Activated naive CD4-positive, alpha-beta T cell treated with anti-CD3 and anti-CD28 coated beads, Interleukin-2, amount 50 U/mL, for 24 hours (primary cell): ENCODE measurements around the gene NADK2.

Experiments used
- H3K27ac Mint-ChIP-seq: one replicate; pipeline ENCODE4 v1.8.0; 2021; ENCODE audit warnings: mild to moderate bottlenecking, mixed read lengths
- H3K27me3 Mint-ChIP-seq: one replicate; pipeline ENCODE4 v1.8.0; 2021; ENCODE audit warnings: mixed read lengths
- H3K36me3 Mint-ChIP-seq: one replicate; pipeline ENCODE4 v1.8.0; 2021; ENCODE audit warnings: mixed read lengths
- H3K4me1 Mint-ChIP-seq: one replicate; pipeline ENCODE4 v1.8.0; 2021; ENCODE audit warnings: mixed read lengths
- H3K4me3 Mint-ChIP-seq: one replicate; pipeline ENCODE4 v1.8.0; 2021; ENCODE audit warnings: mild to moderate bottlenecking, mixed read lengths
- H3K9me3 Mint-ChIP-seq: one replicate; pipeline ENCODE4 v1.8.0; 2021; ENCODE audit warnings: mixed read lengths

The NADK2 gene

GRCh38 chr5:36164461-36164860, 77.3 kb downstream of the NADK2 start:
- no peaks in the 10 kb centered on the region for H3K27me3 Mint-ChIP-seq
- H3K27ac Mint-ChIP-seq = no peak overlapping the region
- H3K36me3 Mint-ChIP-seq = peaks cover 29% of the 10 kb centered on the region
- no peaks in the 10 kb centered on the region for H3K9me3 Mint-ChIP-seq
- H3K4me1 Mint-ChIP-seq = peaks cover 26% of the 10 kb centered on the region
- H3K4me3 Mint-ChIP-seq = no peak overlapping the region

- Mint-ChIP-seq H3K4me1 (peaks cover 28% of the 10 kb centered on the region), H3K27ac (no peak overlapping the region), H3K36me3 (peaks cover 30% of the 10 kb centered on the region), H3K4me3 (no peak overlapping the region), H3K9me3 (no peaks in the 10 kb centered on the region), H3K27me3 (no peaks in the 10 kb centered on the region)
Observed at GRCh38 chr5:36162810-36163486, 78.8 kb downstream of the NADK2 start.

- peaks cover 39% of the 10 kb centered on the region for H3K4me1 Mint-ChIP-seq
- no peaks in the 10 kb centered on the region for H3K9me3 Mint-ChIP-seq
- H3K27me3 Mint-ChIP-seq = no peaks in the 10 kb centered on the region
- H3K36me3 Mint-ChIP-seq = peaks cover 33% of the 10 kb centered on the region
- H3K27ac Mint-ChIP-seq = no peak overlapping the region
- H3K4me3 Mint-ChIP-seq = no peak overlapping the region
Observed at GRCh38 chr5:36161361-36161760, 80.4 kb downstream of the NADK2 start.

GRCh38 chr5:36160617-36161016, 81.1 kb downstream of the NADK2 start:
- H3K4me1 Mint-ChIP-seq = peaks cover 46% of the 10 kb centered on the region

GRCh38 chr5:36158144-36158543, 83.6 kb downstream of the NADK2 start:
- Mint-ChIP-seq H3K4me1 (peaks cover 55% of the 10 kb centered on the region), H3K9me3 (no peaks in the 10 kb centered on the region), H3K27me3 (no peaks in the 10 kb centered on the region), H3K36me3 (peaks cover 41% of the 10 kb centered on the region), H3K4me3 (no peak overlapping the region), H3K27ac (no peak overlapping the region)

More at GRCh38 chr5:36160617-36161016, 81.1 kb downstream of the NADK2 start:
- H3K9me3 Mint-ChIP-seq = no peaks in the 10 kb centered on the region
- peaks cover 36% of the 10 kb centered on the region for H3K36me3 Mint-ChIP-seq
- no peaks in the 10 kb centered on the region for H3K27me3 Mint-ChIP-seq
- no peak overlapping the region for H3K27ac Mint-ChIP-seq
- H3K4me3 Mint-ChIP-seq = no peak overlapping the region

- Mint-ChIP-seq H3K27me3 (no peaks in the 10 kb centered on the region), H3K36me3 (peaks cover 32% of the 10 kb centered on the region), H3K27ac (no peak overlapping the region), H3K4me1 (peaks cover 58% of the 10 kb centered on the region), H3K4me3 (no peak overlapping the region), H3K9me3 (no peaks in the 10 kb centered on the region)
Observed at GRCh38 chr5:36156619-36157018, 85.1 kb downstream of the NADK2 start.

- Mint-ChIP-seq H3K27ac (no peak overlapping the region), H3K4me3 (no peak overlapping the region), H3K27me3 (no peaks in the 10 kb centered on the region), H3K36me3 (peaks cover 30% of the 10 kb centered on the region), H3K4me1 (peaks cover 58% of the 10 kb centered on the region), H3K9me3 (no peaks in the 10 kb centered on the region)
Observed at GRCh38 chr5:36156121-36156601, 85.6 kb downstream of the NADK2 start.

GRCh38 chr5:36155291-36155690, 86.4 kb downstream of the NADK2 start:
- no peaks in the 10 kb centered on the region for H3K9me3 Mint-ChIP-seq
- H3K4me1 Mint-ChIP-seq = peaks cover 66% of the 10 kb centered on the region
- no peak overlapping the region for H3K27ac Mint-ChIP-seq
- no peaks in the 10 kb centered on the region for H3K27me3 Mint-ChIP-seq
- peaks cover 30% of the 10 kb centered on the region for H3K36me3 Mint-ChIP-seq
- no peak overlapping the region for H3K4me3 Mint-ChIP-seq

GRCh38 chr5:36153726-36154125, 88.0 kb downstream of the NADK2 start:
- H3K36me3 Mint-ChIP-seq = peaks cover 26% of the 10 kb centered on the region
- H3K9me3 Mint-ChIP-seq = no peaks in the 10 kb centered on the region
- H3K27ac Mint-ChIP-seq = no peak overlapping the region
- H3K4me3 Mint-ChIP-seq = peak overlapping the region; percentile 92
- no peaks in the 10 kb centered on the region for H3K27me3 Mint-ChIP-seq
- peaks cover 69% of the 10 kb centered on the region for H3K4me1 Mint-ChIP-seq

- Mint-ChIP-seq H3K36me3 (peaks cover 24% of the 10 kb centered on the region), H3K27ac (no peak overlapping the region), H3K4me3 (peak overlapping the region; percentile 92), H3K27me3 (no peaks in the 10 kb centered on the region), H3K4me1 (peaks cover 68% of the 10 kb centered on the region), H3K9me3 (no peaks in the 10 kb centered on the region)
Observed at GRCh38 chr5:36153298-36153677, 88.4 kb downstream of the NADK2 start.

GRCh38 chr5:36152324-36153297, 89.1 kb downstream of the NADK2 start:
- Mint-ChIP-seq H3K27me3 (no peaks in the 10 kb centered on the region), H3K9me3 (no peaks in the 10 kb centered on the region), H3K27ac (peak overlapping the region; percentile 88), H3K36me3 (peaks cover 22% of the 10 kb centered on the region), H3K4me1 (peaks cover 71% of the 10 kb centered on the region), H3K4me3 (peak overlapping the region; percentile 92)

GRCh38 chr5:36151434-36152323, 90.0 kb downstream of the NADK2 start, which contains the start of the genes LMBRD2 and SKP2:
Gene LMBRD2, minus strand, starts transcription at chr5:36151887. Its CDS starts 8,538 bp downstream, at chr5:36143349.
Gene SKP2, plus strand, starts transcription at chr5:36152111. Its CDS starts 152 bp downstream, at chr5:36152263.
- Mint-ChIP-seq H3K27ac (peak within 1 kb of the TSS; percentile 88), H3K4me3 (peak within 1 kb of the TSS; percentile 92), H3K36me3 (peaks cover 16% of the 10 kb centered on the region), H3K27me3 (no peaks in the 10 kb centered on the region), H3K9me3 (no peaks in the 10 kb centered on the region), H3K4me1 (peaks cover 70% of the 10 kb centered on the region)

- Mint-ChIP-seq H3K27ac (peak overlapping the region; percentile 82), H3K9me3 (no peaks in the 10 kb centered on the region), H3K4me1 (peaks cover 63% of the 10 kb centered on the region), H3K27me3 (no peaks in the 10 kb centered on the region), H3K36me3 (peaks cover 13% of the 10 kb centered on the region), H3K4me3 (peak overlapping the region; percentile 92)
Observed at GRCh38 chr5:36150676-36151433, 90.9 kb downstream of the NADK2 start.

- H3K4me1 Mint-ChIP-seq = peaks cover 49% of the 10 kb centered on the region
- no peaks in the 10 kb centered on the region for H3K9me3 Mint-ChIP-seq
- no peaks in the 10 kb centered on the region for H3K27me3 Mint-ChIP-seq
- H3K36me3 Mint-ChIP-seq = no peaks in the 10 kb centered on the region
- peak overlapping the region; percentile 46 for H3K4me3 Mint-ChIP-seq
- no peak overlapping the region for H3K27ac Mint-ChIP-seq
Observed at GRCh38 chr5:36147681-36148080, 94.0 kb downstream of the NADK2 start.
